ENCODE results near the gene LPIN3. TPM values are rescaled to one million over a fixed set of nuclear protein-coding genes. Genes with fewer than 3 reads are reported as not detected.

The LPIN3 gene
- total RNA-seq, 1 donor from 2014 or later = 26.9 TPM

DNA sequence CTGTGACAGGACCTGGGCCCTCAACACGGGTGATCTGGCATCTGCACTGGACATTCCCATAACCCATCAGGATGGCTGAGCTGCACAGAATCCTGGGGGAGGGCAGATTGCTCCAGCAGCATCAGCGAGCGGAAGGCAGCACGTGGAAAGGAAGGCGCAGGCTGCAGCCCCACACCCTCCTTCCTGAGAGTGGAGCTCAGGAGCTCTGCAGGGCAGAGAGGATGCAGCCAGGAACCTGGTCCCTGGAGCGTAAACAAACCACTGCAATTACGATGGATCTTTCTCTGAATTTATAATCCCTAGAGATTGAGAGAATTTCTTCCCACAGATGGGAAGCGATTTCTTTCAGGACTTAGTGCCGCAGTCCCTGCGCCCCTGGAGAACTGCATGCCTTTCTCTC is 65.7 kb downstream of the LPIN3 start:
- DNase-seq (ENCODE audit: low spot score) = no peak
- intact Hi-C loops (cut with DNase I) = loop anchor here (5.0 kb wide), 1 partner anchor 286 kb away; no protein-coding TSS in a partner anchor

DNA sequence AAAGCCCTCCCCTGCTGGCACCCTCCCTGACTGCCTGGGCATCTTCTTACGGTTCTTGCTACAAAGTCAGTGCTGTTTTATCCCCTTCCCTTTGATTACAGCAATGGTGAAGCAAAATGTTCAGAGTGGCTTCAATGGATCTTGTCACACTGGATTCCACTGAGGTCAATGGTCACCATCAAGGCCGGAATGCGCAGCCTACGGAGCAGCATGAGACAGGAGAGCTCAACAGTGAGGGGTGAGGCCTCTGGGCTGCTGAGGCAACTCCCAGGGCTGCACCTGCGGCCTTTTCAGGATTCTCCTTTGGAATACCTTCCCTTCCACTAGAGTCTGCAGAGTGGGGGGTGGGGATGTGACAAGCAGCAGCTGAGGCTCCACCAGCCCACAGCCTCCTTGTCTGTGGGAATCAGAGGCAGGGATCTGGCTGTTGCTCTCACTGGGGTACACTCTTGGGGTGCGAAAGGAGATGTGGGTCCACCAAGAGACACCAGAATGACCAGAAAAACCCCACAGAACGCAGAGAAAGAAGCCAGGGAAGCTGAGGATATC is 66.3 kb downstream of the LPIN3 start:
- intact Hi-C loops (cut with DNase I) = loop anchor here (5.0 kb wide), 1 partner anchor 285 kb away; no protein-coding TSS in a partner anchor

DNA sequence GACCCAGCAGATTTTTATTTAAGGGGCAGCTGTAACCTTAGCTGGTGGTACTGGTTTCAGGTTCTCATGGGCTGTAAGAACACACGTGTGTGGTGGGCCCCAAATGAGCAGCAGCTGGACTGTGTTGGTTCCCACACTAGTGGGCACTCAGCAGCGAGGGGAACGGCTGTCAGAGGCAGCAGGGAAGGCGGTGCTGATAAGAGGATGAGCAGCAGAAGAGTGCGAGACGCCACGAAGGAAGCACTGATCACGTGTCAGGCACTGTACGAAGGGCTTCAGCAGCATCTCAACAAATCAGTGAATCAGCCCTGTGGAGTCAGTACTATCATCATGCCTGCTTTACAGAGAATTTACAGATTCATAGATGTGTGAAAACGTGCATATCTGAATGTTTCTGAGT is 67.0 kb downstream of the LPIN3 start:
- DNase-seq (ENCODE audit: low spot score) = no peak

More for the DNA sequence above, 66.3 kb downstream of the LPIN3 start:
- DNase-seq (ENCODE audit: low spot score) = no peak

DNA sequence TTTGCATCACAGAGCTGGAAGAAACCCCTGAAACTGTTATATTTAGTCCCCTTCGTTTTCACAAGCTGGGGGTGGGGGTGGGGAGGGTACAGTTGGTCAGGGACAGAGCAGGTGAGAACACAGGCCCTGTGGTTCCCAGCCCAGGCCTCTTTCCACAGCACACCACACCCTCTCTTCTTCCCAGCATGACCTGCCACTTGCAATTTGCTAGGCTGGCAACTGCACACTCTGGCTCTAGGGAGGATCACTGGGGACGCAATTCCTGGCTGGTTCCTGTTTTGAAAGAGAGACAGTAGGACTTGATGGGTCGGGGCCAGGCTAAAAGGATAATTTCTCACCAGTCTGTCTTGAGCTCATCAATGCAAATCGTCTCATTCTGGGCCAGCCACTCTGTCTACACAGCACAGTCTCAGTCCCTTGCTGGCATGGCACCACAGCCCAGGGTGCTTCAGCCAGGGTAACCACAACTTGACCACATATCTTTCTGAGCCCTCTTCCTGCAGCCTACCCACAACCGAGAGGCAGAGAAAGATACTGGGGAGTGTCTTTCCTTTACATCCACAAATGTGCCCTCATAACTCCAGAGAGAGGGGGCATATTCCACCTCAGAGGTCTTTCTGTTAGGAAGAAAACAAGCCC is 67.7 kb downstream of the LPIN3 start:
- DNase-seq (ENCODE audit: low spot score) = no peak
- intact Hi-C loops (cut with DNase I) = loop anchor here (5.0 kb wide), 1 partner anchor 284 kb away; no protein-coding TSS in a partner anchor

More for the DNA sequence above, 67.0 kb downstream of the LPIN3 start:
- intact Hi-C loops (cut with DNase I) = loop anchor here (5.0 kb wide), 1 partner anchor 285 kb away; no protein-coding TSS in a partner anchor

DNA sequence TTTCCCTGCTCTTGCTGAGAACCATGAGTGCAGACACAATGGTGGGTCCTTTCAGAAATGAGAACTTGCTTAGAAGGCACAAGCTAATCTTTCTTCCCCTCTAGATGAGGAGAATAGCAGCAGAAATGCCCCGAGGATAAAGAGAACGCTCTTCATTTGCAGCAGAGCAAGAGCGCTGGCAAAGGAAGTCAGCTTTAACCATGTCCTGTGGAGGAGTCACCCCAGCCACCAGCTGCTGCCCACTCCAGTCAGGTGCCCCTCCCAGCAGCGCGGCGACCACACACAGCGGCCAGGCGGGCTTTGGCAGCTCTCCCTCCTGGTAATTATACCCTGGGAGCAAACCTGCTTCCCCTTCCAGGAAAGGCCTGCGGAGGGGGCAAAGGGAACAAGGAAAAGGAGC is 68.4 kb downstream of the LPIN3 start:
- DNase-seq (ENCODE audit: low spot score) = no peak
- intact Hi-C loops (cut with DNase I) = loop anchor here (5.0 kb wide), 1 partner anchor 283 kb away; no protein-coding TSS in a partner anchor

Other genes starting within 250 kb of the LPIN3 start
- gene PLCG1, start 203.3 kb upstream of the LPIN3 start, total RNA-seq = 66.6 TPM
- gene ZHX3, start 23.1 kb upstream of the LPIN3 start, total RNA-seq = 33.2 TPM
- gene EMILIN3, start 26.0 kb downstream of the LPIN3 start, total RNA-seq = 0.51 TPM